Measurements from ENCODE around the gene PDE8A.
"Not testable (repeated sequence)": the region's sequence is repeated elsewhere in the genome, so short reads cannot be mapped to it uniquely, and the experiment has no call there.

PDE8A gene

DNA sequence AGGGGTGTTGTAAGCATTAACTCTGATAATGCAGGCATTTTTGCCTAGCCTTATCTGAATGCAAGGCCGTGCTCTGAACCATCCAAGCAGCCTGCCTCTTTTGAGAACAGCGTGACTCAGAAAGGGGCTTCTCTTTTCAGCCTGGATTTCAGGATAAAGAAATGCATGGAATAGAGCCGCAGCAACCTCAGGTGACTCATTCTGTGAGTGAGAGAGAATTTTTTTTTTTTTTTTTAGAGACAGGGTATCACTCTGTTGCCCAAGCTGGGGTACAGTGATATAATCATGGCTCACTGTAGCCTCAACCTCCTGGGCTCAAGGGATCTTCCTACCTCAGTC, 20.6 kb upstream of the PDE8A start:
- no peak for DNase-seq

DNA sequence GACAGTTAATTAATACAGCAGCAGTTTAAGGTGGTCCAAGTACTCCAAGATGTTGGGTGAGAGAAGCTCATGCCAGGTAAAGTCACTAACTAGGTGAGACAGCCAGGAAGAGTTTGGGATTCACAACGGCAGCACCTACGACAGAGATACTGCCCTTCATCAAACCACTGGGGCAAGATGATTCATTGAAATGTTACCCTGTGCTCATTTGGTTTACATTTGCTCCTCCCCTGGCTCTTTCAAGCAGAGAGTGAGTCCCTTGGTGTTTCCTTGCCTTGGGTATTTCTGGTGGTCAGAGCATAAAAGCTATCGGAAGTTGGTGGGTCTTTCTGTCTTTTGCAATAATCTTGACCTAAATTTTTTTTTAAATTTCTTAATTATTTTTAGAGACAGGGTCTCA, 19.9 kb upstream of the PDE8A start:
- DNase-seq: no peak

DNA sequence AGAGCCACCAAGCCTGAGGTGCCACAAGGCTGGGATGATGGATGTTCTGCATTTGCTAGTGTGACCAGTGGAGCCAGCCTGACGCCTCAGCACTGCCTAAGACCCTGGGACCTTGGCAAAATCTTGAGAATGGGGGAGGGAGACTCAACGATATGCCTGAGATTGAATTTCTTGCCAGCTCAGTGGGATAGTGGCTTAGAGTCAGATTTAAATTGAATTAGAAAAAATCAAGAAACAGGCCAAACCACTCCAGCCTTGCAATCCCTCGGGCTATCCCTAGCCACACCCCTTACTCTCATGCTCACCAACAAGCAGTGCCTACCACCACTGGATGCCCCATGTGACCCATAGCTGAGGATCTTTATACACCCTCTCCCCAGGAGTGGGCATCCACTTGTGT, 18.7 kb upstream of the PDE8A start:
- no peak for DNase-seq

DNA sequence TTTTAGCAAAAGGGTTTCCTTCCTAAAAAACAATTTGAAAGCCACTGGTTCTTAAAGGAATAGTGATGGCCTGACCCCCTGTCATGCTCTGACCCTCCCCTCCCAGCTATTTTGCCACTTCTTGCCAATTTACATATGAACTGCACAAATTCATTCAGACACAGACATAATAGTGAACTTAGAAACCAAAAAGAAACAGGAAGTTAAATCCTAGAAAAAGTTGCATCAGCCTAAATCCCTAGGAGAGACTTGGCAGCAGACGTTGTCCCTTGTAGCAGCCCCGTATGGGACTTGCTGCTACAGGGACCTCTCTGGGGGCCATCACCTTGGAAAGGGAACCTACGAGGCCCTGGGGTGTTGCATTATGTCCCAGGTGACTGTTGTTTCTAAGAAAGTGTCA, 14.3 kb upstream of the PDE8A start:
- no peak for DNase-seq

DNA sequence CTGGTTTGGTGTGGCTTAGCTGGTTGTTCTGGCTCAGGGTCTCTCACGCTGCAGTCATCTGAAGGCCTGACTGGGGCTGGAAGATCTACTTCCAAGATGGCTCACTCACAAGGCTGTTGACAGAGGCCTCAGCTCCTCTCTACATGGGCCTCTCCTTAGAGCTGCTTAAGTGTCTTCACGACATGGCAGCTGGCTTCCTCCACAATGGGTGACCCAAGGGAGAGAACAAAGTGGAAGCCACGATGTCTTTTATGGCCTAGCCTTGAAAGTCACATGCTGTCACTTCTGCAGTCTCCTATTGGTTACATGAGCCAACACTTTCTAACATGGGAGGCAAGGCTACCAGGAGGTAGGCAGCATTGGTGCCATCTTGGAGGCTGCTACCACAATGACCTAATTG, 13.4 kb upstream of the PDE8A start:
- no peak for DNase-seq

DNA sequence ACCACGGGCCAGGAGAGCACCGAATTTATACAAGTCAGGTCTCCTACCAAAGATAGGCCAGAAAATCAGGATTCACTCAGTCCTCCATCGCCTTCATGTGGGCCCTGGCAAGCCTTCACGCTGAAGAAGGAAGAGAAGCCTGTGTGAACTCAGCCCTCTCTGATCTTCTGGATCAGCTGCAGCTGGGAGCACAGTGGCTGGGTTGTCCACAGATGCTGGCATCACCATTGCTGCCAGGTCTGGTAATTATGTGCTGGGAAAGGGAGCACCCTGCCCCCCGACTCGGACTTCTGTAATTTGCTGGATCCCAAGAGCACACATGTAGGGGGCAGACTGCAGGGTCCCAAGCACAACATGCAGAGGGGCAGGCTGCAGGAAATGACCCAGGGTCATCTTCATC, 12.4 kb upstream of the PDE8A start:
- no peak for DNase-seq

DNA sequence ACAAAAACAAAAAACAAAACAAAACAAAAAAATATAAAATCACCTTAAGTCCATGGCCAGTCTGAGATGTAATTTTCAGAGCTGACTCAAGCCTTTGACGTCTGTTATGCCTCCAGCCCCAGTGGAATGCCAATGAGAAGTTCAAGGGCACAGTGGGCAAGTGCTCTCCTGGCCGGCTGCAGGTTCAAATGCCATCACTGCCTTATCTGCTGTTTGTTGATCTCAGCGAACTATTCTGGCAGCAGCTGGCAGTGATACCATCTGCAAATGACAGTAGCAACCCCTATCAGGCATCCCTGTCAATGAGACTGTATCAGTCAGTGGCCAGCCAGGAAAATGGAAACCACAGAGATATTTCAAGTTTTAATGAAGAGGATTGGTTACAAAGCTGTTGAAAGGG, 10.8 kb upstream of the PDE8A start:
- no peak for DNase-seq

DNA sequence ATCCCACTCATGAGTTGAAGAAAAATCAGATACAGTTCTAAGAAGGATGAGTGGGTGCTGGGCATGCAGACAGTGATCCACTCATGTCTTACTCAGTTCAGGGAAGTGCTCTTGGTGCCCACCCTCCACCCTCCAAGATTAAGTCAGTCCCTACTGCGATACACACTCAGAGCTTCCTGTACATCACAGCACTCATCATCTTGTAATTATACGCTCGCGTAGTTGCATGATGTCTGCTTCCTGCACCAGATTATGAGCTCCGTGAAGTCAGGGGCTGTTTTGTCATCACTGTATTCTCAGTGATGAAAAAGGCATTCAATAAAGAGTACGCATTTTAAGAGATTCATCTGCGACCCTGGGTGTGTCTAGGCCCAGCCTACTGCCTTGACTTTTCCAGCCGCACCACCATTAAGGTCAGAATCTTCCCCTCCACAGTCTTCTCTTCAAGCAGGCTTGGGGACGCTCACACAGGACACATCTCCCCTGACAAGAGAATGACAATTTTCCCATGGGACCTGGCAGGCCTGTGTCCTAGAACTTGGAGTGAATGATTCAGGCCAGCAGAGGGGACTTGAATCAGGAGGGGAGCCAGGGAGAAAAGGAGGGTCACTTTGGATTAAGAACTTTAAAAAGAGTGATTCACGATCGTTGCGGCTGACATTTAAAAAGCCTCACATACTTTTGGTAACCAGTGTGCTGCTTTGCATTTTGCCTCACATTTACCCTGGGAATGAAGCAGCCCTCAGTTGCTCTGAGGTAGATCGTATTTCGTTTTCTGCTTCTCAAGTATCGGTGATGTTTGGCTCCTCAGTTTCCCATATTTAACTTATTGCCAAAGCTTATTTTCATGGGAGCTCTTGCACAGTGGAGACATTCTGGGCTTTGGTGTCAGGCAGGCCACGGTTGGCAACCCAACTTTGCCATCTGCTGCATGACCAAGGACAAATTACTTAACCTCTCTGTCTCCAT, 7.9 kb upstream of the PDE8A start:
- no peak for DNase-seq

DNA sequence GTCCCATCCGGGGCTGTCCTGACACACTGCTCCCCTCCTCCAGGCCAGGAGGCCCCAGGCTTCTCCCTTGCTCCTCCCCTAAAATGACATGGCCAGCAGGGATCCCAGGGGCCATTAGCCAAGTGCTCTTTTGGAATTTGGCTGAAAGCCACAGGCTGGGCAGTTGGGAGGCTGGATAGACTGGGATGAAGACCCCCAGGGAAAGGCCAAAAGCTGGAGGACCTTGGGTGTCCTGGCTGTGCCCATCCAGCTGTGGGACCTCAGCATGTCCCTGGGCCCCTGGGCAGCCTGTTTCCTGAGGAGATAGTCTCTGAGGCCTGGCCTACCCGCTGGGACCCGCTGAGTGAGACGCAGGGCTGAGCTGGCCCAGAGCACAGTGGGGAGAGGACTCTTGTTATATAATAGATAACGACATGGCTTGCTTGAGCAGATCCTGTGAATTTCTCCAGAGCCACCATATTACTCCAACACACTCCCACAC, 5.7 kb upstream of the PDE8A start:
- DNase-seq: no peak

DNA sequence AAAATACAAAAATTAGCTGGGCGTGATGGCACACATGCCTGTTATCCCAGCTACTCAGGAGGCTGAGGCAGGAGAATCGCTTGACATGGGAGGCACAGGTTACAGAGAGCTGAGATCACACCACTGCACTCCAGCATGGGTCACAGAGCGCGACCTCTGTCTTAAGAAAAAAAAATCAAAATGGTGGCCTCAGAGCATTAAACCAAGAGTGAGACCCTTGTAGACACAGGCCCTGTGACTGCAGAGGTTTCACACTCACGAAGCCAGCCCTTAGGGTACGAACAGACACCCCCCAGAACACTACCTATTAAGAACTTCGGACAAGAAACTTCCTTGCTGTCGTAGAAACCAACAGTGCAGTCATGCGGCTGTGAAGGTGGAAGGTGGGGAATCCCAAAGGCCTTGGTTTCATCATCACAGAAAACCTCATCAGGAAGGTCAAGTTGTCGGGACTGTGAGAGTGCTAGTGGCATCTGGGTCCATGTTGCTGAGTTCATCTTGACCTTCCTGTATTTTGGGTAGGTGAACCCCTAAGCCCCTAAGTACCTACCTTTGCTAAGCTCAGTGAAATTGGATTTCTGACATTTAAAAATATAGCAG, 4.8 kb upstream of the PDE8A start:
- no peak for DNase-seq

DNA sequence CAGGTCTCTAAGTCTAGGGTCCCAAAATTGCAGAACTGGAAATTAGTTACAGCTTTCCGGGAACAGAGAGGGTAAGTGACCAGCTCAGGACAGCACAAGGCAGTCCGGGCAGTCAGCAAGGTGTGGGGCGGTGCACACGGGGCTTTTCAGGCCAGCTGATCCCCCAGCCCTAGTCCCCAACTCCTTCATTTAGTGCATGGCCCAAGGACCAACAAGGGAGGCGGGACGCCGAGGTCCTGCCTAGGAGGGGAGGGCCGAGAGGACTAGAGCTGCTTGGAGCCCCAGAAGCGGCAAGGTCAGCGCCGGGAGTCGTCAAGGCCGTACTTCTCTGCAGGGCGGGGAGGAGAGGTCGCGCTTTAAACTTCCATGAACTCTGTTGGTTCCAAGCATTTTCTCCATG, 2.0 kb upstream of the PDE8A start:
- no peak for DNase-seq

DNA sequence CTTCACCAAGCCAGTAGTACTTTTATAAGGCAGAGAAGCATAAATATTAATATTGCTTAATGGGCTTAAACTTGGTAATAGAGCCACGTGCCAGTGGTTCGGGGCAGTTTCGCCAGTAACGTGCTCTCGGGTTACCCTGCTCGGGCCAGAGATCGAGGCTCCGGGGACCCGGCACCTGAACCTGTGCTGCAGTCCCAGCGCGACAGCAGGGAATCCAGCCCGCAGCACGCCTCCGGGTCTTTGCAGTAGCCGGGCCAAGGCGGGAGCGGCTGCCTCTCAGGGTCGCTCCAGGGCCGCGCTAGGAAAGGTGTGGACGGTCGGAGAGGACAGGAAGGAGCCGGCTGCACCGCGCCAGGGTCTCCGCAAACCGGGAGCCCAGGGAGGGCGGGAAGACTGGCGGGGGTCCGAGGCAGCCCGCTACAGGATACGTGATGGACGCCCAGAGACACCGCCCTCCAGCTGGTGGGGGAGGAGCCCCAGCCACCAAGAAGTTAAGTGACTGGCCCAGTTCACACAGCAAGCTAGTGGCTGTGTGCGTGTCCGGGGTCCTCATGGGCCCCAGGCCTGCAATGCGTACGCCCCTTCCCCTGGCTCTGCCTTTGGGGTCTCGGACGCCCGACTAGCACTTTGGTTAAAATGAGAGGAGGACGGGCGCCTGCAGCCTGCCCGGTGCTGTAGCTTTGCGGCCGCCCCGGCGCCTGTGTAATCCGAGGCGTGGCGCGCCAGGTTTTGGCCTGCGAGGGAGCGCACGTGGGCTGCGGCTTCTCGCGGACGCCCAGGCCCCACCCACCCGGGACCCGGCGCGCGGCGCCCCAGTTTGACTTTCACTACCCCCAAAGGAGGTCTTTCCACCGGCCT, 1.2 kb upstream of the PDE8A start:
- peak; percentile 79 to 87 (median 84) for DNase-seq

DNA sequence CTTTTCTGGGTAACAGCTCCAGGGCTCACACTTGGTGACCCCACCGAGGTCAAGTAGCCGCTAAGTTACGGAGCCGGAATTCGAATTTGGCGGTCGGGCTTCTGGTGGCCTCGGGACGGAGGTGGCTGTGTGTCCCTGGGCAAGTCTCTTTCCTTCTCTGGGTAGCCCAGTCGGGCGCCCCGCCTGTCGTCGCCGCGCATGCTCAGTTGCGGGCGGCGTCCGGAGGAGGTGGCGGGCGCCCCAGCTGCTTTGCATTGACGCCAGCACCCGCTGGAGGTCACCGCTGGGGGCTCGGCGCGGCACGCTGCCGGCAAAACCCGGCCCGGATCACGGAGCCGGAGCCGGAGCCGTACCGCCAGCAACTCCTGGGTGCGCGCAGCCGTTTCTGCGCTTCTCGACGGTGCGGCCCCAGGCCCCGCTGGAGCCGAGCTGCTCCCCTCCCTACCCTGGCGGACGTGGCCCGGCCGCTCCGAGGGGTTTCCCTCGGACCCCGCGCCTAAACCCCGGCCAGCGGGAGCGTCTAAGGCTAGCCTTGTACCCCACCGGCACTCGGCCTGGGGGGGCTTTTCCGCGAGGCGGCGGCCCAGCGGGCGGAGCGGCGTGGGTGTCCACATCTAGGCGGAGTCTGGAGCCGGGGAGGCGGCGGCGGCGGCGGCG, 474 bp upstream of the PDE8A start:
- DNase-seq: peak; percentile 88 to 96 (median 90)

DNA sequence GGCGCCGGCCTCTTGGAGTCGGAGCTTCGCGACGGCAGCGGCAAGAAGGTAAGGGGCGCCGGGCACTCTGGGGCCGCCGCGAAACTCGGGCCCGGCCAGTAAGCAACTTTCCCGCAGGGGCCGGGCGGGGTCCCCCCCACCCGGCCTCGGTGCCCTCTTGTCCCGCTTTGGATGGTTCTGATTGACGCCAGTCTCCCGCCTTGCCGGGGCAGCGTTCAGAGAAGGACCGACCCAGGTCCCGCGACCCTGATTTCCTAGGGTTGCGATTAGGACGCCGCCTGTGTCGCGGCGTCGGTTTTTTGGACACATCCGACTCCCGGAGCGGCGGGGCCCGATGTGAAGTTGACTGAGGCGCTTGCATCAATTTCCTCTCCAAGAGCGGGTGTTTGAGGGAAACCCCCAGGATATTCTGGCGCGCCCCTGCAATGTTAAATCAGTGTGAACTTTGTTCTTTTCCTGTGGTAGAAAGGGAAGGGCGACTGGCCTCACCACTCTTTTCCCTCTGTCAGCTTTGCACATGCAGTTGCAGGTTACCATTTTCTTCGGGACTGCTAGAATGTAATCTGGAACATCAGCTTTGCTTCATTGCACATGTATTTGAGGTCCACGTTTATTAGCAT, 755 bp downstream of the PDE8A start:
- DNase-seq: peak in 2 of 4 experiments; percentile 12 to 14

DNA sequence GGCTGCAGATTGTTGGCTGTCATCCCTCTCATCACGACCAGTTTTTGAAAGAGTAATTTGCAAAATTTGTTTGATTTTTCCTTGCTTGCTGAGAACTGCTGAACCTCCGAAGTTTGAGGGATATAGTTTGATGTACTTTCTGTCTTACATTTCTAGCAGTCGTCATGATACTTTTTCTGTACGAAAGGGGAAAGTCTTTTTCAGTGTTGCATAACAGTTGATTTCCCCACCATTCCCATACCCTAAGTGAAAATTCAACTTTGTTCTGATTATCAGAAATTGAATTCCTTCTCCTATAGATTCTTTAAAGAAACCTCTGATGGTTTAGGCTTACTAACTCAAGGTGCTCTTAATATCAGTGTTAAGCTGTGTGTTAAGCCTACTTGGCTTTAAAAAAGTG, 1.6 kb downstream of the PDE8A start:
- no peak for DNase-seq

DNA sequence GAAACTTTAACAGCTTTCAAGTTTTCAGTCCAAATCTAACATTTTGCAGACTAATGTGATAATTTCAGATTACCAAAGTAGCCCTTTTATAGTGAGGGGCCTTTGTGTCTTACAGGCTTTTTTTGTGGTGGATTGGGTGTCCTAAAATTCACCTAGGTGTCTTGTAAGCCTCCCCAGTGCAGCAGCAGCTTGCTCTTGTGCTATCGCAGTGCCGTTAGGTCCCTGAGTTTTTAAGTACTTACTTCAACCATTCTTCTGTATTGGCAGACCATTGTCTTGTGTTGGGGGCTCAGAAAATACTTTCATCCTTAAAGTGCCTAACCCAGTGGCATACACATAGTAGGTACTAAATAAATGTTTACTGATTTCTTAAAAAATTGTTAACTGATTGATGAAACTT, 2.1 kb downstream of the PDE8A start:
- DNase-seq: no peak

DNA sequence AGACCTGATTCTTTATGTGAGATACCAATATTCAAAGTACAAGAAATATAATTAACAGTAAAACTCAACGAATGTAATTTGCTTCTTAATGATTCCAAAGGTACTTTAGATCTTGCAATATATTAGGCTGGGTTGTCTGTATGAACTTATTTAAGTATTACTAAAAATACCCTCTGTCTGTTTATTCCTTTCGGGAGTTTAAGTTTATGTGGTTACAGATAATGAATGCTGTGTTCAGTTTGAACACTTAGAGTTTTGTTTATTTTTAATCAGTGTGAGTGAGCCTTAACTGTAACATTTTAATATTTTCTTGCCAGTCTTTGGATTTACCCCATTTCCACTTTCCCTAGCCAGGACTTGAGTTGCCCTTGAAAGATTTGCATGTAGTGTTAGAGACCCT, 3.5 kb downstream of the PDE8A start:
- DNase-seq: no peak

DNA sequence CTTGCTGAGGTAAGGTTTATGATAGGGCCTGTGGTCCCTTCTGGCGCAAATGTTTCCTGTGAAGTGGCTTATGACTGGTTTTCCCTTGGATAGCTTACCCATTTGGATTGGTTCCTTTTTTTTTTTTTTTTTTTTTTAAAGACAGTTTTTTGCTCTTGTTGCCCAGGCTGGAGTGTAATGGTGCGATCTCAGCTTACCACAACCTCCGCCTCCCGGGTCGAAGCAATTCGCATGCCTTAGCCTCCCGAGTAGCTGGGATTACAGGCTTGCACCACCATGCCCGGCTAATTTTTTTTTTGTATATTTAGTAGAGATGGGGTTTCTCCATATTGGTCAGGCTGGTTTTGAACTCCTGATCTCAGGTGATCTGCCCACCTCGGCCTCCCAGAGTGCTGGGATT, 5.7 kb downstream of the PDE8A start:
- not testable (repeated sequence) for DNase-seq

DNA sequence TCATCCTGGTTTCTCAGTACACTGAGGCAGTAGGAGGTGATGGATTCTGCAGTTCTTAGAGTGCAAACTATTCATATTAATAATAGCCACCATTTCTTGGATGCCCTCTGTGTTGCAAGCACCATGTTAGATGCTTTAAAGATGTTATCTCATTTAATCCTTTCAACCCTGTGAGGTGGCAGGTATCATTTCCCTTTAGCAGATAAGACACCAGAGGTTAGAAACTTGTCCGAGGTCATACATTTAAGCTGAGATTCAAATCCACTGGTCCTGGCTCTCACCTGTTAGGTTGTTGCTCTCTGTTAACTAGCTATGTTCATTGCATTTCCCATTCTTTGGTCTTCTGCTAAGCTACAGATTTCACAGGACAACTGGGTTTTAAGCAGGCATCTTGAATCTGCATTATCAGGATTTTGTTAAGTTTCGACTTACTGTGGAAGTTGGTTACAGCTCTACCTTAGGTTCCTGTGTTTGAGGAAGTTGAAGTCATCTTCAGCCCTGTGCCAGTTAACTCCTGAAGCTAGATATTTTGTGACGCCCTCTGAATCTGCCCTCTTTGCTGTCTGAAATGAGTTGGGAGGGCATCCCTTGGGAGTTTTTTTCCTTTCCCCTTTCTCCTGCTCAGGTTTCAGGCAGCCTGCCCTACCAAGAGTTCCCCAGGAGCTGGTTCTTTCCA, 6.4 kb downstream of the PDE8A start:
- DNase-seq: no peak

DNA sequence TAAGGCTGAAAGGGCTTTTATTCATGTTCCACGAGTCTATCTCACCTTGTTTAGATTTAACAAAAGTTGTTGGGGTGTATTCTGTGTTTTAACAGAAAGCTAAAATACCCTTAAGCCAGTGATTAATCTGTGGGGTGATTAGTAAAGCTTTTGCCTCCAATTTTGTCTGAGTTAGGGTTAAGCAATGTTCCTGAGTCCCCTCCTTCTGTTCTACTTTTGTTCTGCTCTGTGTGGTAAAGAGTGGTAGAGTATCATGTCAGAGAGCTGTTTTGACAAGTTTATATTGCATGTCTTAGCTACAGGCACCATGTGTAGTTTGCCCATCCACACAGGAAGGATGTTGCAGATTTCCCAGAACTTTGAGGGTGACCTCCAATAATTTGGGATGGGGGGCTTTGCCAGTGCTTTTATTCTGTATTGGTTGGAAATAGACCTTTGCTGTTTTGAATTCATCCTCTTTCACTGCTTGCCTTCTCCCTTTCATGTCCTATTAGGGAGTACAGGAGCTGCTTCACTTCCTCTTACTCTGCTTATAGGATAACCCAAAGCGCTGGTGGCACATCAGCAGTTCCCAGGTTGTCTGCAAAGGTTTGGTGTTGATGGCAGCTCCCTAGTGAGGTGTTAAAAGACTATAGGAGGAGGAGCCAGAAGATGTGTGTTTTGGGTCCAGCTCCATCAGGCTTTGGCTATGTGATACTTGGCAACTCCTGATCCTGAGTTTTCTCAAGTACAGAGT, 7.4 kb downstream of the PDE8A start:
- no peak for DNase-seq

DNA sequence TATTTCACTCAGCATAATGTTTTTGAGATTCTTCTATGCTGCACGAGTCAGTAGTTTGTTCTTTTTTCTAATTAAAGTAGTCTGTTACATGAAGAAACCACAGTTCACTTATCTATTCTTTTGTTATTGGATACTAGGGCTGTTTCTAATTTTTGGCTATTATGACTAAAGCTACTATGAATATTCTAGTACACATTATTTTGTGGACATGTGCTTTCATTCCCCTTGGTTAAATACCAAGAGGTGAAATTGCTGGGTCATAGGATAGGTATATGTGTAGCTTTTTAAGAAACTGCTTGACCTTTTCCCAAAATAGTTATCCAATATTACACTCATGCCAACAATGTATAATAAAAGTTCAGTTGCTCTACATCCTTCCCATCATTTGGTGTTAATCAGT, 8.9 kb downstream of the PDE8A start:
- DNase-seq: no peak
